Transverse colon (tissue), 4 donors: ENCODE measurements around the gene APOA1.

Source experiments
- POLR2A ChIP-seq: fragments of 450-650 bp; IDR thresholded peaks from one replicate; pipeline ENCODE4 v1.6.1; 2016; ENCODE audit warnings: antibody characterized with exemption, mild to moderate bottlenecking, moderate library complexity
- POLR2AphosphoS5 ChIP-seq, 3 donors: sonication (generic); formaldehyde crosslinking; IDR thresholded peaks; one replicate each; pipeline ENCODE4 v1.6.1; 2016; ENCODE audit warnings: antibody characterized with exemption in 3 of 3
- TF ChIP-seq, protein P1 (sequence below), 5 experiments: fragments of 200-600 bp in 3 of 5; fragments of 450-650 bp in 2 of 5; sonication (generic) in 3 of 5; IDR thresholded peaks; 1 replicate in 2 of 5; 2 replicates in 3 of 5; pipeline ENCODE4 v1.5.1; 2016 to 2017; ENCODE audit warnings: antibody characterized with exemption in 5 of 5, inconsistent platforms in 3 of 5, mild to moderate bottlenecking in 2 of 5, moderate library complexity in 1 of 5

DNA sequence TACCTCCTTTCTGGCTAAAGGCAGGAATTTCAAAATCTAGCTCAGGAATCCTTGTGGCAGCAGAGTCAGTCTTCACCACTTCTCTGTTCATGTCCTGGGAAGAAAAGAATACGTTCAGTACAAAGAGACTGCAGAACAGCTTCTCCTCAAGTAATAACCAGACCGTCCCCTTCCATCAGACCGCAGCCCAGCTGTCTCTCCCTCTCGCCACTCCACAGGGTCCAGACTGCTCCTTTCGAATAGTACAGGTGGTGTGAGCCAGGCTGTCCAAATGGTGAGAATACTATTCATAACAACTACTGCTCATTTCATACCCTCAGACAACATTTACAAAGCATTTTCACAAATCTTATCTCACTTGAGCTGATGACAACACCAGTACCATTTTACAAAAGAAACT, 50.5 kb downstream of the APOA1 start:
- TF ChIP-seq, protein P1, sequence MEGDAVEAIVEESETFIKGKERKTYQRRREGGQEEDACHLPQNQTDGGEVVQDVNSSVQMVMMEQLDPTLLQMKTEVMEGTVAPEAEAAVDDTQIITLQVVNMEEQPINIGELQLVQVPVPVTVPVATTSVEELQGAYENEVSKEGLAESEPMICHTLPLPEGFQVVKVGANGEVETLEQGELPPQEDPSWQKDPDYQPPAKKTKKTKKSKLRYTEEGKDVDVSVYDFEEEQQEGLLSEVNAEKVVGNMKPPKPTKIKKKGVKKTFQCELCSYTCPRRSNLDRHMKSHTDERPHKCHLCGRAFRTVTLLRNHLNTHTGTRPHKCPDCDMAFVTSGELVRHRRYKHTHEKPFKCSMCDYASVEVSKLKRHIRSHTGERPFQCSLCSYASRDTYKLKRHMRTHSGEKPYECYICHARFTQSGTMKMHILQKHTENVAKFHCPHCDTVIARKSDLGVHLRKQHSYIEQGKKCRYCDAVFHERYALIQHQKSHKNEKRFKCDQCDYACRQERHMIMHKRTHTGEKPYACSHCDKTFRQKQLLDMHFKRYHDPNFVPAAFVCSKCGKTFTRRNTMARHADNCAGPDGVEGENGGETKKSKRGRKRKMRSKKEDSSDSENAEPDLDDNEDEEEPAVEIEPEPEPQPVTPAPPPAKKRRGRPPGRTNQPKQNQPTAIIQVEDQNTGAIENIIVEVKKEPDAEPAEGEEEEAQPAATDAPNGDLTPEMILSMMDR (IDR thresholded peaks at IDR 0.05), result no peak
- TF ChIP-seq POLR2AphosphoS5 (IDR thresholded peaks at IDR 0.05) (no peak), POLR2A (no peak)
